ENCODE results near the gene GGA2. TPM values are rescaled to one million over a fixed set of nuclear protein-coding genes. Genes with fewer than 3 reads are reported as not detected.

The GGA2 gene
- polyA plus RNA-seq, 1 experiment, result 19.0 TPM

GRCh38 chr16:23432176-23433128 is 77.8 kb downstream of the GGA2 start:
- POLR2A ChIA-PET, result no interaction called here
- TF ChIP-seq CTCF (IDR thresholded peaks at IDR 0.05; ENCODE audit: insufficient read depth, low read depth, low read length), result peak; percentile 46
- CTCF ChIA-PET, result interaction anchor here (0.7 to 8.6 kb wide), 11 partner anchors 7 to 365 kb away, joined by 3 to 292 read pairs (median 11); partner anchors contain the start of genes COG7 and SCNN1G
- no peak for DNase-seq (ENCODE audit: low read depth)
- Histone ChIP-seq H3K27me3 (ENCODE audit: control insufficient read depth, insufficient read depth, low read length) (no peaks in the 10 kb centered on the region), H3K36me3 (ENCODE audit: control insufficient read depth, insufficient read depth, low read length) (peaks cover 15% of the 10 kb centered on the region), H3K4me3 (ENCODE audit: low read depth, low read length) (no peak overlapping the region)

GRCh38 chr16:23428351-23428750 is 81.9 kb downstream of the GGA2 start:
- no peak for DNase-seq (ENCODE audit: low read depth)
- H3K36me3 ChIP-seq (ENCODE audit: control insufficient read depth, insufficient read depth, low read length), result peaks cover 9% of the 10 kb centered on the region
- CTCF ChIA-PET, result no interaction called here
- H3K27me3 ChIP-seq (ENCODE audit: control insufficient read depth, insufficient read depth, low read length), result no peaks in the 10 kb centered on the region
- TF ChIP-seq CTCF (IDR thresholded peaks at IDR 0.05; ENCODE audit: insufficient read depth, low read depth, low read length), result no peak
- POLR2A ChIA-PET, result no interaction called here
- H3K4me3 ChIP-seq (ENCODE audit: low read depth, low read length), result no peak overlapping the region

GRCh38 chr16:23424292-23424958 is 85.9 kb downstream of the GGA2 start:
- H3K27me3 ChIP-seq (ENCODE audit: control insufficient read depth, insufficient read depth, low read length), result no peaks in the 10 kb centered on the region
- no peak for TF ChIP-seq CTCF (IDR thresholded peaks at IDR 0.05; ENCODE audit: insufficient read depth, low read depth, low read length)
- POLR2A ChIA-PET, result no interaction called here
- H3K4me3 ChIP-seq (ENCODE audit: low read depth, low read length), result no peak overlapping the region
- H3K36me3 ChIP-seq (ENCODE audit: control insufficient read depth, insufficient read depth, low read length), result peaks cover 4% of the 10 kb centered on the region; the same call in 1 of the 2 replicates
- no peak for DNase-seq (ENCODE audit: low read depth)
- CTCF ChIA-PET, result interaction anchor here (1.0 to 4.8 kb wide), 6 partner anchors 10 to 243 kb away, joined by 3 to 59 read pairs (median 5); partner anchors contain the start of gene SCNN1G

- ChIA-PET POLR2A (no interaction called here), CTCF (interaction anchor here (1.0 to 4.8 kb wide), 5 partner anchors 9 to 242 kb away, joined by 3 to 59 read pairs (median 5); no protein-coding TSS in a partner anchor)
- Histone ChIP-seq H3K4me3 (ENCODE audit: low read depth, low read length) (no peak overlapping the region), H3K36me3 (ENCODE audit: control insufficient read depth, insufficient read depth, low read length) (peaks cover 4% of the 10 kb centered on the region; the same call in 1 of the 2 replicates), H3K27me3 (ENCODE audit: control insufficient read depth, insufficient read depth, low read length) (no peaks in the 10 kb centered on the region)
- no peak for TF ChIP-seq CTCF (IDR thresholded peaks at IDR 0.05; ENCODE audit: insufficient read depth, low read depth, low read length)
- peak; percentile 97 for DNase-seq (ENCODE audit: low read depth)
Measured at GRCh38 chr16:23423496-23424049, 86.7 kb downstream of the GGA2 start.

- peaks cover 6% of the 10 kb centered on the region for H3K36me3 ChIP-seq (ENCODE audit: control insufficient read depth, insufficient read depth, low read length)
- no peaks in the 10 kb centered on the region for H3K27me3 ChIP-seq (ENCODE audit: control insufficient read depth, insufficient read depth, low read length)
- no peak for TF ChIP-seq CTCF (IDR thresholded peaks at IDR 0.05; ENCODE audit: insufficient read depth, low read depth, low read length)
- CTCF ChIA-PET, result interaction anchor here (1.4 to 1.6 kb wide), 2 partner anchors 14 to 15 kb away, joined by 5 to 6 read pairs; no protein-coding TSS in a partner anchor
- no peak overlapping the region for H3K4me3 ChIP-seq (ENCODE audit: low read depth, low read length)
- POLR2A ChIA-PET, result no interaction called here
- DNase-seq (ENCODE audit: low read depth), result no peak
Measured at GRCh38 chr16:23420011-23420410, 90.3 kb downstream of the GGA2 start.

All from BJ (cell line).